Measurements from ENCODE around the gene ATP5F1C.

Gene ATP5F1C

DNA sequence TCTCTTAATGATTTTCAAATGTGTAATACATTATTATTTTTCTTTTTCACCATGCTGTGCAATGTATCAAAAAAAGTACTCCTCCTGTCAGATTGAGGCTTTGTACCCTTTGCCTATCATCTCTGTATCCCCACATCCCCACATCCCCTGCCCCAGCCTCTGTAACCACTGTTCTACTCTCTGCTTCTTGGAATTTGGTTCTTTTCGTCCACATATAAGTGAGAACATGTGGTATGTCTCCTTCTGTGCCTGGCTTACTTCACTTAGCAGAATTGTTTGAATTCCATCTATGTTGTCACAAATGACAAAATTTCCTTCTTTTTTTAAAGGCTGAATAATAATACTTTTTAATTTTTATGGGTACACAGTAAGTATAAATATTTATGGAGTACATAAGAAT lies 44.1 kb downstream of the ATP5F1C start:
- no peak overlapping the region for H3K4me3 ChIP-seq (ENCODE audit: low read depth, low read length)

DNA sequence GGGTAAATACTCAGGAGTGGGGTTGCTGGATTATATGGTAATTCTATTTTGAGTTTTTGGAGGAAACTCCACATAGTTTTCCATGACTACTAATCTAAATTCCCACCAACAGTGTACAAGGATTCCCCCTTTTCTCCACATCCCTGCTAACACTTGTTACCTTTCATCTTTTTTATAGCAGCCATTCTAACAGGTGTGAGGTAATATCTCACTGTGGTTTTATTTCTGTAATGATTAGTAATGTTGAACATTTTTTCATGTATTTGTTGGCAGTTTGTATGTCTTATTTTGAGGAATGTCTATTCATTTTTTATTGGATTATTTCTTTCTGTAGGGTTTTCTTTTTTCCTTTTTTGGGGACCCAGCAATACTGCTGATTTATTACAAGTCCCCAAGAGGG lies 45.2 kb downstream of the ATP5F1C start:
- H3K36me3 ChIP-seq (ENCODE audit: control insufficient read depth in 2 of 2, insufficient read depth in 1 of 2, low read length in 2 of 2) = no peaks in the 10 kb centered on the region
- ChIA-PET POLR2A (no interaction called here), CTCF (no interaction called here)
- no peaks in the 10 kb centered on the region for H3K9me3 ChIP-seq (ENCODE audit: control insufficient read depth, insufficient read depth, low read depth, low read length)
- TF ChIP-seq SCRT2 (tag by site-specific recombination; IDR thresholded peaks at IDR 0.05) (peak; percentile 95), ZNF121 (tag by site-specific recombination; IDR thresholded peaks at IDR 0.05) (no peak), SCRT1 (tag by site-specific recombination; IDR thresholded peaks at IDR 0.05; ENCODE audit: borderline replicate concordance) (0 out of 2 replicates have a peak, but pooled peaks have one; percentile 39)
- peaks cover 2% of the 10 kb centered on the region; the same call in 1 of the 2 replicates for H3K4me1 ChIP-seq (ENCODE audit: control insufficient read depth, insufficient read depth, low read length)
- no peak overlapping the region for H3K27ac ChIP-seq (ENCODE audit: extremely low read depth, low read depth, low read length)
- no peak overlapping the region for H3K4me3 ChIP-seq (ENCODE audit: low read depth, low read length)

More for the DNA sequence above, 44.1 kb downstream of the ATP5F1C start:
- Histone ChIP-seq H3K27ac (ENCODE audit: extremely low read depth, low read depth, low read length) (no peak overlapping the region), H3K9me3 (ENCODE audit: control insufficient read depth, insufficient read depth, low read depth, low read length) (no peaks in the 10 kb centered on the region), H3K4me1 (ENCODE audit: control insufficient read depth, insufficient read depth, low read length) (peaks cover 2% of the 10 kb centered on the region; the same call in 1 of the 2 replicates), H3K36me3 (ENCODE audit: control insufficient read depth in 2 of 2, insufficient read depth in 1 of 2, low read length in 2 of 2) (no peaks in the 10 kb centered on the region; a peak in 1 of 3 replicates)
- CTCF ChIA-PET = interaction anchor here (0.6 to 0.7 kb wide), 2 partner anchors 528 to 618 kb away, joined by 3 to 4 read pairs; no protein-coding TSS in a partner anchor
- TF ChIP-seq ZNF202 (tag by site-specific recombination; IDR thresholded peaks at IDR 0.05; ENCODE audit: borderline replicate concordance) = no peak
- TF ChIP-seq ZNF549 (tag by site-specific recombination; IDR thresholded peaks at IDR 0.05) = no peak
- TF ChIP-seq ZNF324 (tag by site-specific recombination; IDR thresholded peaks at IDR 0.05) = no peak
- TF ChIP-seq SP7 (tag by site-specific recombination; IDR thresholded peaks at IDR 0.05) = no peak
- TF ChIP-seq ZNF548 (tag by site-specific recombination; IDR thresholded peaks at IDR 0.05) = no peak
- TF ChIP-seq, protein P1, sequence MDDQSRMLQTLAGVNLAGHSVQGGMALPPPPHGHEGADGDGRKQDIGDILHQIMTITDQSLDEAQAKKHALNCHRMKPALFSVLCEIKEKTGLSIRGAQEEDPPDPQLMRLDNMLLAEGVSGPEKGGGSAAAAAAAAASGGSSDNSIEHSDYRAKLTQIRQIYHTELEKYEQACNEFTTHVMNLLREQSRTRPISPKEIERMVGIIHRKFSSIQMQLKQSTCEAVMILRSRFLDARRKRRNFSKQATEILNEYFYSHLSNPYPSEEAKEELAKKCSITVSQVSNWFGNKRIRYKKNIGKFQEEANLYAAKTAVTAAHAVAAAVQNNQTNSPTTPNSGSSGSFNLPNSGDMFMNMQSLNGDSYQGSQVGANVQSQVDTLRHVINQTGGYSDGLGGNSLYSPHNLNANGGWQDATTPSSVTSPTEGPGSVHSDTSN (CRISPR knock-in tag; IDR thresholded peaks at IDR 0.05) = no peak
- TF ChIP-seq ZIC2 (tag by site-specific recombination; IDR thresholded peaks at IDR 0.05) = no peak
- no peak for TF ChIP-seq ZNF501 (tag by site-specific recombination; IDR thresholded peaks at IDR 0.05)
- TF ChIP-seq ZSCAN23 (tag by site-specific recombination; IDR thresholded peaks at IDR 0.05) = no peak
- no peak for TF ChIP-seq ZNF777 (tag by site-specific recombination; IDR thresholded peaks at IDR 0.05; ENCODE audit: borderline replicate concordance)
- TF ChIP-seq KLF8 (tag by site-specific recombination; IDR thresholded peaks at IDR 0.05) = no peak
- no peak for TF ChIP-seq ZNF654 (tag by site-specific recombination; IDR thresholded peaks at IDR 0.05; ENCODE audit: low read depth)
- no peak for TF ChIP-seq ZNF138 (tag by site-specific recombination; IDR thresholded peaks at IDR 0.05; ENCODE audit: borderline replicate concordance)
- TF ChIP-seq ZNF423 (tag by site-specific recombination; IDR thresholded peaks at IDR 0.05) = no peak
- TF ChIP-seq YY1 (tag by site-specific recombination; IDR thresholded peaks at IDR 0.05) = no peak
- POLR2A ChIA-PET = no interaction called here

DNA sequence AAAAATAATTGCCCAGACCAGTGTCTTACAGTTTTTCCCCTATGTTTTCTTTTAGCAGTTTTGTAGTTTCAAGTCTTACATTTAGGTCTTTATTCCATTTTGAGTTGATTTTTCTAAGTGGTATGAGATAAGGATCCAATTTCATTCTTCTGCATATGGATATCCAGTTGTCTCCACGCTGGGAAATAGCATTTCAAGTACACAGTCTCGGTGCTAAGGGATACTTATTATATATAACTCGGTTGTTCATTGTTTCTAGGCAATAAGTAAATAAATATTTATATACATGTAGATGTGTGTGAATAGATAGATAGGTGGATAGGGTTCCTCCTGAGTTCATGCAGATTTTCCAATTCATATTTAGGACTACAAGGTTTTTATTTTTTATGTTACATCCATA lies 46.3 kb downstream of the ATP5F1C start:
- ChIA-PET POLR2A (no interaction called here), CTCF (no interaction called here)
- TF ChIP-seq ZNF707 (tag by site-specific recombination; IDR thresholded peaks at IDR 0.05) (no peak), BCL11A (tag by site-specific recombination; IDR thresholded peaks at IDR 0.05; ENCODE audit: low read depth) (no peak)

DNA sequence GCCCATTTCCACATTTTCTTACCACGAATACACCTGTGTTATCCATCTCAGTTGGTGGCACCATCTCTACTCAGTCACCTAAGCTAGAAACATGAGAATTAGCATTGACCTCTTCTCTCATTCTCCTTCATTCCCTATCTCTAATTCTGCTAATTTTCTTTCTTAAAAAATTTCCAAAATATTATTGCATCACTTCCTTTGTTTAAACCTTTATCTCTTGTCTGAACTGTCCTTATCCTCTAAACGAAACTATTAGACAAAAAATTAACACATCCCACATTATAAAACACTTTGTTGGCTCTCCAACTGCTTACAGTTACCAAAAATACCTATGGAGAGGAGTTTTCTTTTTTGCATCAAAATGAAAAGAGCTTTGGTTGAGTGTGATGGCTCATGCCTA lies 48.6 kb downstream of the ATP5F1C start:
- Histone ChIP-seq H3K27ac (ENCODE audit: extremely low read depth, low read depth, low read length) (no peak overlapping the region), H3K4me1 (ENCODE audit: control insufficient read depth, insufficient read depth, low read length) (peaks cover 2% of the 10 kb centered on the region; the same call in 1 of the 2 replicates), H3K4me3 (ENCODE audit: low read depth, low read length) (no peak overlapping the region), H3K9me3 (ENCODE audit: control insufficient read depth, insufficient read depth, low read depth, low read length) (no peaks in the 10 kb centered on the region), H3K36me3 (ENCODE audit: control insufficient read depth in 2 of 2, insufficient read depth in 1 of 2, low read length in 2 of 2) (no peaks in the 10 kb centered on the region; a peak in 1 of 3 replicates)
- TF ChIP-seq, protein P2, sequence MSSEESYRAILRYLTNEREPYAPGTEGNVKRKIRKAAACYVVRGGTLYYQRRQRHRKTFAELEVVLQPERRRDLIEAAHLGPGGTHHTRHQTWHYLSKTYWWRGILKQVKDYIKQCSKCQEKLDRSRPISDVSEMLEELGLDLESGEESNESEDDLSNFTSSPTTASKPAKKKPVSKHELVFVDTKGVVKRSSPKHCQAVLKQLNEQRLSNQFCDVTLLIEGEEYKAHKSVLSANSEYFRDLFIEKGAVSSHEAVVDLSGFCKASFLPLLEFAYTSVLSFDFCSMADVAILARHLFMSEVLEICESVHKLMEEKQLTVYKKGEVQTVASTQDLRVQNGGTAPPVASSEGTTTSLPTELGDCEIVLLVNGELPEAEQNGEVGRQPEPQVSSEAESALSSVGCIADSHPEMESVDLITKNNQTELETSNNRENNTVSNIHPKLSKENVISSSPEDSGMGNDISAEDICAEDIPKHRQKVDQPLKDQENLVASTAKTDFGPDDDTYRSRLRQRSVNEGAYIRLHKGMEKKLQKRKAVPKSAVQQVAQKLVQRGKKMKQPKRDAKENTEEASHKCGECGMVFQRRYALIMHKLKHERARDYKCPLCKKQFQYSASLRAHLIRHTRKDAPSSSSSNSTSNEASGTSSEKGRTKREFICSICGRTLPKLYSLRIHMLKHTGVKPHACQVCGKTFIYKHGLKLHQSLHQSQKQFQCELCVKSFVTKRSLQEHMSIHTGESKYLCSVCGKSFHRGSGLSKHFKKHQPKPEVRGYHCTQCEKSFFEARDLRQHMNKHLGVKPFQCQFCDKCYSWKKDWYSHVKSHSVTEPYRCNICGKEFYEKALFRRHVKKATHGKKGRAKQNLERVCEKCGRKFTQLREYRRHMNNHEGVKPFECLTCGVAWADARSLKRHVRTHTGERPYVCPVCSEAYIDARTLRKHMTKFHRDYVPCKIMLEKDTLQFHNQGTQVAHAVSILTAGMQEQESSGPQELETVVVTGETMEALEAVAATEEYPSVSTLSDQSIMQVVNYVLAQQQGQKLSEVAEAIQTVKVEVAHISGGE (tag by site-specific recombination; conservative IDR thresholded peaks at IDR 0.05; ENCODE audit: low read depth) = no peak
- ChIA-PET POLR2A (interaction anchor here (0.7 kb wide), 1 partner anchor 8 kb away, joined by 3 read pairs; no protein-coding TSS in a partner anchor), CTCF (no interaction called here)

More for the DNA sequence above, 46.3 kb downstream of the ATP5F1C start:
- H3K4me1 ChIP-seq (ENCODE audit: control insufficient read depth, insufficient read depth, low read length) = peaks cover 2% of the 10 kb centered on the region; the same call in 1 of the 2 replicates
- H3K36me3 ChIP-seq (ENCODE audit: control insufficient read depth in 2 of 2, insufficient read depth in 1 of 2, low read length in 2 of 2) = no peaks in the 10 kb centered on the region
- no peak overlapping the region for H3K4me3 ChIP-seq (ENCODE audit: low read depth, low read length)
- H3K27ac ChIP-seq (ENCODE audit: extremely low read depth, low read depth, low read length) = no peak overlapping the region
- H3K9me3 ChIP-seq (ENCODE audit: control insufficient read depth, insufficient read depth, low read depth, low read length) = no peaks in the 10 kb centered on the region
